HTR-8/SVneo (cell line): ENCODE measurements around the gene MRC2.
"Not testable (repeated sequence)": the region's sequence is repeated elsewhere in the genome, so short reads cannot be mapped to it uniquely, and the experiment has no call there.

Source experiments
- DNase-seq: peaks from one replicate; pipeline ENCODE4 v3.0.0; 2011; ENCODE audit warnings: low spot score, mixed read lengths; ENCODE audit not compliant: insufficient read length
- FAIRE-seq: peaks from 2 replicates; lab custom pipeline; 2011; peaks lifted over from hg19 to GRCh38; lab: Jason Lieb, UNC

Gene MRC2

DNA sequence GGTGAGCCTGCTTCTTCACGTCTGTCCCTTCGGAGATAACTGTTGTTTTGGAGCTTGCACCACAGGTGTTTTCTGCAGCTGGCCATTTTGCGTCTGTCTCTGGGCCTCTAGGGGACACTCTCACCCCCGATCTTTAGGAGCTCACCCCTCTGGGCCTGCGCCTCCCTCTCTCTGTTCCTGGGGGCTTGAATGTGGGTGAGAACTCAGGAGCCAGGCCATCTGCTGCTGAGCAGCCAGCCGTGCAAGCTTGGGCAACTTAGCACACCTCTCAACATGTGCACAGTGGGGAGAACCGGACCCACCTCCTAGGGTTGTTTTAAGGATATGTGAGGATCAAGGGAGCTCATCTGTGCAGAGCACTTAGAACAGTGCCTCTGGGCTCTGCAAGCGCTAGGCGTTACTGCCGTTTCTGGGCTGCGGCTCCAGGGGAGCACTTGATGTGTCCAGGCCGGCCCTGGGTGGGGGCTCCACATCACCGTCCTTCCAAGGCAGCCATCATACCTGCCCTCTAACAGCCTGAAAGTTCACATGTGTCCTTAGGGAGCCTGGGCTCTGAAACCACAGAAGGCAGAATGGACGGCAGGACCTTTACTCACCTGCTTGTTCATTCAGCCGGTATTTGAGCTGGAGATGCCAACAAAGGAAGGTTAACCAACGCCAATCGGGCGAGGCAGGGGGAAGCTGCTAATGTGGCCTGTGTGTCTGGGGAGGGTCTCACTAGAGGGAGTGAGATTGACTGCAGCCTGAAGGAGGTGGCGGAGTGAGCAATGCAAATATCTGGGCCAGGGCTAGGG, 66.3 kb downstream of the MRC2 start:
- FAIRE-seq (peak; percentile 76), DNase-seq (no peak)

DNA sequence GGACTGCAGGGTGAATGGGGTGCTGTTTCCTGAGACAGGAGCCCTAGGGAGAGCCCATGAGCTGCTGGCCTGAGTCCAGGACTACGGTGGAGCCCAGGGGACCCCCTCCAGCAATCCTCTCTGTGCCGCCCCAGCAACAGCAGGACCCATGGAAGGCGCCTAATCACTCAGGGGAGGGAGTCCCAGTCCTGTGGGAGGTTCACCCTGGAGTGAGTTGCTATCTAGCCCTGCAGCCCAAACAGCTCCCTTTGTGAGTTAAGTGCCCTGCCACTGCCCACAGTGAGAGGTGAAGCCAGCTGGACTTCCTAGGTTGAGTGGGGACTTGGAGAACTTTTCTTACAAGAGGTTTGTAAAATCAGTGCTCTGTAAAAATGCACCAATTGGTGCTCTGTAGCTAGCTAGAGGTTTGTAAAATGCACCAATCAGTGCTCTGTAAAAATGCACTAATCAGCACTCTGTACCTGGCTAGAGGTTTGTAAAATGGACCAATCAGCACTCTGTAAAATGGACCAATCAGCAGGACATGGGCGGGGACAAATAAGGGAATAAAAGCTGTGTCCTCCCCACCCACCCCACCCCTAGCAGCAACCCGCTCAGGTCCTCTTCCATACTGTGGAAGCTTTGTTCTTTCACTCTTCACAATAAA, 67.7 kb downstream of the MRC2 start:
- not testable (repeated sequence) for DNase-seq
- FAIRE-seq: peak; percentile 40

DNA sequence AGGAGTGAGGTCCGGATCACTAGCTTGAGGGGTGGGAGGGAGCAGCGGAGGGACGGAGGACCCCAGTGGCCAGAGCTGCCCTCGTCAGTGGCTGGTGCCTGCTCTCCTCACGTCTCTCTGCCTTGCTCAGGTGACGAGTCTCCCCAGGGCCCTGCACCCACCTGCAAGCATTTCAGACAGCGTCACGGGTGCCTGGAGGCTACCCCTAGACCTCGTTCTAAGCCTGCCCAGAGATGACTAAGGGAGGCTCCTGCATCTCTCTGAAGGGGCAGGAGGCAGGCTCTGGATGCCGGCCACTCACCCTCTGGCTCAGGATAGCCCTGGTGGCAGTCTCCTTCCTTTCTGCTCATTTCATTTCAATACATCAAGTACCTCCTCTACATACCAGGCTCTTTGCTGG, 68.8 kb downstream of the MRC2 start:
- FAIRE-seq (no peak), DNase-seq (no peak)

DNA sequence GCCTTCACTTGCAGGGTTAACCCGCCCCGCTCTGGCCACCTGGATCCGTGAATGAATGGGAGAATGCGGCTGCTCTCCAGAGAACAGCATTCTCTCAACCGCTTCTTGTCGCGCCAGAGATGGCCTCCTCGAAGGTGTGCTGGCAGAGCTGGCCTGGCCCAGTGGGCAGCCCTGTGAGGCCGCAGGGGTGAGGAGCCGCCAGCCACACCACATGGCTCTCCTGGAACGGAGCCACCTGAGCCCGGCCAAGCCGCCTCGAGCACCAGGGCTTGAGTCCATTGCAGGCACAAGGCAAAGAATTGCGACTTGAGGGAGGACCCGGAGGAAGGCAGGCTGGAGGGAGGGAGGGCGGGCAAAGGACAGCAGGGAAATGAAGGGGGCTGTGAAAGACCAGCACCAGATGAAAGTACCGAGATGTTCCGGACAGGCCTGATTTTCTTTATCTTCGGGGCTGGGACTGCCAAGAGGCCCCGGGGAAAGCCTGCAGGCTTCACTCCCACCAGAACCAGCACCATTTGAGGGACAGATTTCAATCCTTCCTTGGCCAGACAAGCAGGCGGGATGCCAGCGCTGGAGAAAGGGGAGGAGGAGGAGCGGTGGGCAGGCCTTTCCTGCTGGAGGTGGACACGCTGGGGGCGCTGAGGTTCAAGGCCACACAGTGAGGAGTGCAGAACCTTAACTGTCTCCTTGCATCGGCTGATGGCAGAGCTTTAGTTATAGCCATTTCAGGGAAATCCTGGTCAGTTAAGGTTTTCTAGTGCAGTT, 69.4 kb downstream of the MRC2 start:
- DNase-seq: no peak
- FAIRE-seq: no peak

DNA sequence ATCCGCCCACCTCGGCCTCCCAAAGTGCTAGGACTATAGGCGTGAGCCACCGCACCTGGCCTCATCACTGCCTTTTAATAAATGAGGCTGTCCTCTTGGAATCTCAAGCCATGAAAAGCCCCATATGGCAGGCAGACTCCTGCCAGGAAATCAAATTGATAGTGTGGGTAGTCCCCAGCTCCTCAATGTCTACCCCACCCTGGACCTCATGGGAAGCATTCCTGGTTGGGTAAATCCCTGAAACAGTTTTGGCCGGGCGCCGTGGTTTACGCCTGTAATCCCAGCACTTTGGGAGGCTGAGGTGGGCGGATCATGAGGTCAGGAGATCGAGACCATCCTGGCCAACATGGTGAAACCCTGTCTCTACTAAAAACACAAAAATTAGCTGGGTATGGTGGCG, 71.0 kb downstream of the MRC2 start:
- DNase-seq, FAIRE-seq: not testable (repeated sequence)

DNA sequence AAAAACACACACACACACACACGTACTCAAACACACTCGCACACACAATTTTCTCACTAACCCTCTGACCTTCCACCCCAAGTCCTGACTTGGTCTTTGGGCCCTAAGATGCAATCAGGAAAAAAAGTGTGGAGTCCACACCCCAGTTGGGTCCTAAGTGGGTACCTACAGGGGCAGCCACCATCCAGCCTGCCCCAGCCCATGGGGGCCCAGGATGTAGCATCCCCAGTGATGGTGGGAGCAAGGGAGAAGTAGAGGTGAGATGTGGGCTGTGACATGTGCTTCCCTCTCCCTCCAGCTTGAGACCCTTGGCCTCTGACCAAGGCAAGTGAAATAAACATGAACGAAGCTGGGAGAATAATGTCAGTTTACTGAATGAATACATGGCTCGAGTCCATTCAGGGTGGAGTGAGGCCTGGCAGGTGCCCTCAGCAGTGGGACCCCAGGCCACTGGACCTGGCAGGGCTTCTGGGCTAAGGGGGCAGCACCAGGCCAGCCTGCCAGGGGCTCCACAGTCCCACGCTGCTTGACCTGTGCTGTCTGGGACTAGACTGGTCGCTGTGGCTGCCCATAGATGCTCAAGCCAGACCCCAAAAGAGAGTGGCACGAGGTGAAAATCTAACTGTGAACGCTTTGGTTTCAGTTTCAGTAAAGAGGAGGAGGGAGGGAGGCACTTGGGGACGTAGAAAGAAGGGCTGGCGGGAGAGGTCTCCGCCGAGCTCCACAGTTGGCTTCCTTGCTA, 73.7 kb downstream of the MRC2 start:
- no peak for FAIRE-seq

DNA sequence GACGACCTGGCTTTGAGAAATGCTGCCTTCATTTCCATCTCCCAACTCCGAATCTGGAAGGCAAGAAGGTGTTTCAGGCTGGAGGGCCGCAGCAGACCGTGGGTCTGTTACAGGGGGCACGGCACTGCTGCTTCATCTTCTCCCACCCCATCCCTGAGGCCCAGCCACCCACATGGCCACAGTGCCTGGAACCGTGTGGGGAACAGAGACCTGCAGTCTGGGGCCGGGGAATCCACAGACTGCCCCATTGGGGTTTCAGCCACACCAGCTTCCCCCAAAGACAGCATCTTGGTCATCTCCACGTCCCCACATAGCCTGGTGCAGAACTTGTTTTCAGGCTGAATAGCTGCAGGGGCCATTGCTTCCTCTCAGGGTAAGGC, 74.2 kb downstream of the MRC2 start:
- peak; percentile 40 for FAIRE-seq
- DNase-seq: no peak

More for the DNA sequence above, 73.7 kb downstream of the MRC2 start:
- no peak for DNase-seq

DNA sequence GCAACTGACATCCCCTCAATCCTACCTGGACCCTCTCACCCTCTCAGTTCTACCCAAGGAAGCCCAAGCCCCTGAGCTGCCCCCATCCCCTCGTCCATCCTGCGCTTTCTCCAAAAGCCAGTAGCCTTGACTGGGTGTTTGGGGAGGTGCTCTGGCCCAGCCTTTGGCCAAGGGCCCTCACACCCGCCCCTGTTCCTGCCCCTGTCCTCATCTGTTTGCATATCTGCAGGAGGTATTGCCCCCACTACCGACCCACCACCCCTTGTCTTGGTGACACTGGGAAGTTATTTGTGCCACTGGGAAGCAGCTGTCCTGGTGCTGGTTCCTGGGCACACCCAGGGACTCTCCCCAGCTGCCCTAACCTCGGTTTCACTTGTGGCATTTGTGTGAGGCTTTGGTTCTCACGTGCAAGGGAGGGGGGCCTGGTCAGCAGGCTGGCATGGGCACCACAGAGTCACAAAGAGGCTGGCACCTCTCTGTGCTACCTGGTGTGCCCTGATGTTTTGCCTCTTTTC, 75.3 kb downstream of the MRC2 start:
- no peak for DNase-seq
- no peak for FAIRE-seq

DNA sequence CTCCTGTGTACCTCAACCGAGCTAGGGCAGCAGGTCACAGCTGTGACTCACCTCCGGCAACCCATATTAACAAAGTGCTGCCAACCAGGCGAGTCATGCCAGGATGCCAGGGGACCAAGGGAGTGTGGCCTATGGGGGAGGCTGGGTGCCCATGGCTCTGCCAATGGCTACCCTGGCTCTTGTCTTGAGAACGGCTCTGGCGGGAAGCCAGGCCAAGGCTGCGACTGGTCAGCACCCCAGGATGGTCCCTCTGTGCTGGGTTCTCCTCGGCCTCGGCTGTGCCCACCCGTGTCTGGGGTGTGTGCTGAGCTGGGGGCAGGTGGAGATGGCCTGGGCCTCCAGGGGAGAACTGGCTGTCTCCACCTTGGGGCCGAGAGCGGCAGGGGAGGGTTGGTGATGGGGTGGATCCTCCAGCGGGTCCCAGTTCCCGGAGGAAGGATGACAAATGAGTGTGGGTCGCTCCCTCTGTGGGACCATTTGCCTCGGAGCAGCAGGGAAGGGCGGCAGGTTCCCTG, 75.8 kb downstream of the MRC2 start:
- FAIRE-seq (peak; percentile 92), DNase-seq (peak; percentile 84)

DNA sequence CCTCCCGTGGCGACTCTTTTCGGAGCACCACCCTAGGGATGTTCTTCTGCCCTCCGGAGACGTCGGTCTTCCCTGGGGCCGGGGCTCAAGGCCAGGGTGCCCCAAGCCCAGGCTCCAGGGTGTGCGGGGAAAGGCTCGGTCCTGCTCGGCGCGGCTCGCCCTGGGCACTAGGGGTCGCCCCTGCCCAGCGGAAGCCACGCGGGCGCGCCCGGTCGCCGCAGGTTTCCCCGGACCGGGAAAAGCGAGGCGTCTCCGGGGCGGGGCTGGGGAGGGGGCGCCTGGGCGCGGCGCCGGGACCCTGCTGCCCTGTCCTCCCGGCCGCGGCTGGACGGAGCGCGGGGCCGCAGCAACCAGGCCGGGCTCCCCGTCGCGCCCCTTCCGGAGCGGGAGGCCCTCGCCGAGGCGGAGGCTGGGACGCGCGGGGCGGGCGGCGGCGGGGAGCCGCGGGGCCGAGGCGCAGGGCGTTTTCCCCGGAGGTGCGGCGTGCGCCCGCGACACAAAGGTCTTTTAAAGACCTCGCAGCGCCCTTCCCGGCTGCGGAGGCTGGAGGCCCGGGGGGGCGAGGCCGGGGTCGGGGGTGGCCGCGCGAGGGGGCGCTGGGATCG, 76.4 kb downstream of the MRC2 start:
- DNase-seq: peak; percentile 90
- peak; percentile 4 for FAIRE-seq

DNA sequence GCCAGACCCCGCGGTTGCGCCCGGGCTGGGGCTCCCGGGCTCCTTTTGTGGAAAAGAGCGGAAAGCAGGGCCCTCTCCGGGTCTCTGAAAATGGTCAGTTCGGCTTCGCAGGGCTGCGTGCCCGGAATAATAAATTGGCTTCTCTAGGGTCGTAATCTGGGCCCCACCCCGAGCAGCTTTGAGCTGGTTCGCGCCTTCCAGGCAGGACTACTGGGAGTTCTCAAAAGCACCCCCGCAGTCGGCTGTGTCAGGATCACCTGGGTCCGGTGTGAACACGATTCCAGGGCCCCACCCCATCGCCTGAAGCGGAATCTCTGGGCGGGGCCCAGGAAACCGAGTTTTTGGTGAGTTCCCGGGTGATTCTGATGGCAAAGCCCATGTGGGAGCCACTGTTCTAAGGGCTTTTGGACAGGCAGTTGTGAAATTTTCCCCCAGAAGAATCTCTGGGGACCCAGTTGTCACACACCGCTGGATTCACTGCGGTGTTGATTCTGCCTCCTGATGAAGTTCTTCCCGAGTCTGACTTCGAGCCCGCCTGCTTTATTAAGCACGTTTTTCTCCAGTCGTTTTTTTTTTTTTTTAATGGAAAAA, 77.0 kb downstream of the MRC2 start:
- no peak for FAIRE-seq
- peak; percentile 63 for DNase-seq

DNA sequence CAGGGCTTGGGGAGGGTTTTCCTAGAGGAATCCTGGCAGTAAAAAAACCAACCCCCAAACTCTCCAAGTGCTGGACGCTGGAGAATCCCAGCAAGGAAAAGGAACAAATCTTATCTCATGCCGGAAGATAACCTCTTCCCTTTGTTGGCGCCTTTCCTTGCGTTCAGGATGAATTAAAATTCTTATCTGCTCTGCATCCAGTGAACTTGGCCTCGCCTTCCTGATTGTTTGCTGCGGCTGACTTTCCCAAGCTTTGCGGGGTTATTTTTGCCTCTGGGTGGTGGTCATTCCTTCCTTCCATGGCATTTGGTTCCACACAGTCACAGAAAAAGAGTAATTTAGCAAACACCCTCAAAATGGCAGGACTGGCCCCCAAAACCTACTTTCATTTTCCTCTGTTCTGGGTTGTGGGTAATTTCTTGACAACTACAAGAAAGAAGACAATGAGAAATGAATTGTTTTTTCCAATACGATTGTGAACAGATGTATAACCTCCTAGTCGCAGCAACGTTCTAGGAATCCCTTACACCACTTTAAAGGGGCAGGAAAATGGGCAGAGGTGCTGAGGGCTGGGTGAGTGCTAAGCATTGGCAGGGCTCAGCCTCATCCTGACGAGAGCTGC, 77.8 kb downstream of the MRC2 start:
- no peak for DNase-seq
- peak; percentile 86 for FAIRE-seq

DNA sequence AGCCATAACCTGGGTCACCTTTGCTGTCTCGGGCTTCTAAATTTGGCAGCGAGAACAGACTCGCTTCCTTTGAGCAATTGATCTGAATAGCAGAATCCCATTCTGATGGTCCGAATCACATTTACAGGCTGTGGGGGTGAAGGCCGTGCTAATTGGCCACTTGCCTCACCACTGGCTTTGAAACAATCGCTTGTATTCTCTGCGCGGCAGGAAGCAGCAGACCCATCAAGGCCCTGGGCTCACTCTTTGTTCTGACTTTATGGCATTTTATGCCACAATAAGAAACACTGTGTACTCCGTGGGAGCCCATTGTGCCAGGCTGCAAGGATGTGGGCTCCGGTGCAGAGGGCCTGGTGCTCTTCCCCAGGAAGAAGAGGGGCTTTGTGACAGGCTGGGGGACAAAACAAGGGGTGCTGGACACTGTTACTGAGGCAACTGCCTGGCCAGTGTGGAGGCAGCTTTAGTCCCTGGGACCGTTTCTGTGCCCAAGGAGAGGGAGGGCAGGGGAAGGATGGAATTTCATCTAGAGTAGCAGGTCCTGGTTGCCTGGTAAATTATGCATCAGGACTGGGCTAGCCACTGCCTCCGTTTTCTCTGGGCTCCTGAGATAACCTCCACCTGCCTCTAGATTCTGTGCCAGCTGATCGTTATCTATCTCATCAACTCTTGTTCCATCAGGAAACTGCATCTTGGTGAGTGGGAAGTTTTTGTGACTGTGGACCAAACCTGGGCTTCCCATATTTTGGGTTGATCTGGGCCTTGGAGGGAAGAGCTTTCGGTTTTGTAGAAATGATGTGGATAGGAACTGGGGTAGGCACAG, 78.5 kb downstream of the MRC2 start:
- DNase-seq: no peak
- no peak for FAIRE-seq

DNA sequence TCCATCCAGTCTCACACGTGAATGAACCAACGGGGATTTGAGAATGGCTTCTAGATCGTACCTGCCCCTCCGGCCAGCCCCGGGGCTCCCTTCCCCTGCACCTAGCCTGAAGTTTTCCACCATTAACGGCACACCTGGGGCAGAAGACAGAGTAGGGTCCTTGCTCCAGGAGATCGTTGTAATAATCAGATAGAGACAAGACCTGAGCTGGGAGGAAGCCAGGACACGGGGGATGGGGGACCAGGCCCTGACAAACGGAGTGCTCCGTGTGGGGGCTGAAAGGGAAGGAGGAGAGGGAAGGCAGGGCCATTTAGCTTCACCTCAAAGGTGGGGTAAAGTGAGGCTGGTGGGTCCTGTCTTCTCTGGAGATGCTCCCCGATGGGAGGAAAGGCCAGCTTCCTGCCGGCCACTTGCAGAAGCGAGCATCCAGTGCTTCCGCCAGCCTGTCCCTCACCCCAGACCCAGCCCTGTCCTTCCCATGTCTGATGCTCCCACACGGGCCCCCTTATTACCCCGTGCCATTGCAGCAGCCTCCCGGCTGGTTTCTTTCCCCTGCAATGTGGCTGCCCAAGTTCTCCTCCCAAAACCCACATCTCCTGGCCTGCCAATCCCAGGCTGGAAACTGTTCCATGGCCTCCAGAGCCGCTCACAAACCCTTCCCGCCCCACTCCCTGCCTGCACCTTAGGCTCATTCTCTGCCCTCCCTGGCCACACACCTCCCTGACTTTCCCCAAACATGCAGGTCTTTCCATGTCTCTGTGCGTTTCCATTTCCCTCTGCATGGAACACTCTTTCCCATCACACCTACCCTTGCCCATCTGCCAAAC, 79.3 kb downstream of the MRC2 start:
- DNase-seq (no peak), FAIRE-seq (no peak)

DNA sequence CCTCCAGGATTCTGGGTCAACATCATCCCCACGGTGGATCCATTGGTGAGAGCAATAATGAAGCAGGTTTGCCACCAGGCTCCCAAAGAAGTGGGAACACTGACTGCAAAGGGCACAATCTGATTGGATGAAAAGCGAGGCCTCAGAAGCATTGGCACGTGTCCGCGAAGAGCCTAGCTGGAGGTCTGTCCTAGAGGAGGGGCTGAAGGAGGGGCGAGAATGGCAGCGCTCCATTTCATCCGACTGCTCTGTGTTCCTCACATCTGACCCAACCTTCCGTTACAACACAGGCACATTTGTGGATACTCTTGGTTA, 79.9 kb downstream of the MRC2 start:
- FAIRE-seq: peak; percentile 76
- no peak for DNase-seq

DNA sequence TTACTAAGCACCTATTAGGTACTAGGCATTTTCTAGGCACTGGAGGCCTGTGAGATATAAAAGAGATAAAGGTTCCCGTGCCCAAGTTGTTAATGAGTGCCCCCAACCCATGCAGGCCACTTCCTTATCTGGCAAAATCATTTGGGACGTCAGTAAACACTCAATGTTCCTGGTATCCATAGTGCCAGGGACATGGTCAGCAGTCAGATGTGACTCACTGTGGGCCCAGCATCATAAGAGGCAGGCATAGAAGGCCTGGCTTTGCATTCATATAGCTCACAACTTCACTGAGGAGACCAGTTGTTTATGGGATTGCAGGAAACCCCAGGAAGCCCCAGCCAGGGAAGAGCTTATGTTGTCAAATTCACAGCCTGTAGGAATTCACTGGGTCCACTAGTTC, 81.1 kb downstream of the MRC2 start:
- FAIRE-seq: peak; percentile 51

DNA sequence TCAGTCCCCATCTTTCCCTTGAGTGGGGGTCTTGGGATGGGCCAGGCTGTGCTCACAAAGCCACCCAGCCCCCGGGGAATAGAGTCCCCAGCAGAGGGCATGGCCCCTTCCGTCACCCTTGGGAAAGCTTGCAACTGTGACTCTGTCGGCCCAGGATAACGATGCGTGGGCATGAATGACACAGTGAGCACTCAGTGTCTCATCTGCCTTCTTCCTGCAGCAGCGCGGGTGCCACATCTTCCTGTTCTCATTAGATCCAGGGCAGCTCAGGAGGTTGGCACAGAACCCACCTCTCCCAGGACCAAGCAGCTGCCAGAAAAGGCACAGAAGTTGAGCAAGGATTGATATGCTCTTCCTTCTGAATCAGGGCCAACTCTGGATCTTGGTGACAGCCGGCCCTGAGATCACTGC, 84.7 kb downstream of the MRC2 start:
- no peak for DNase-seq
- FAIRE-seq: peak; percentile 77

More for the DNA sequence above, 81.1 kb downstream of the MRC2 start:
- no peak for DNase-seq
